Thyroid gland (tissue), 4 donors: ENCODE results near the gene ACCSL.

ENCODE experiments used
- POLR2A ChIP-seq, 2 donors: fragments of 450-650 bp; IDR thresholded peaks; one replicate each; pipeline ENCODE4 v1.6.1; 2017; ENCODE audit warnings: antibody characterized with exemption in 2 of 2, mild to moderate bottlenecking in 2 of 2, moderate library complexity in 1 of 2
- TF ChIP-seq, protein P1 (sequence below), 6 experiments: fragments of 200-600 bp in 3 of 6; fragments of 450-650 bp in 3 of 6; sonication (generic) in 3 of 6; IDR thresholded peaks; one replicate each; pipeline ENCODE4 v1.5.1; 2016 to 2019; ENCODE audit warnings: antibody characterized with exemption in 6 of 6, mild to moderate bottlenecking in 2 of 6, inconsistent platforms in 1 of 6, moderate library complexity in 1 of 6

- TF ChIP-seq, protein P1, sequence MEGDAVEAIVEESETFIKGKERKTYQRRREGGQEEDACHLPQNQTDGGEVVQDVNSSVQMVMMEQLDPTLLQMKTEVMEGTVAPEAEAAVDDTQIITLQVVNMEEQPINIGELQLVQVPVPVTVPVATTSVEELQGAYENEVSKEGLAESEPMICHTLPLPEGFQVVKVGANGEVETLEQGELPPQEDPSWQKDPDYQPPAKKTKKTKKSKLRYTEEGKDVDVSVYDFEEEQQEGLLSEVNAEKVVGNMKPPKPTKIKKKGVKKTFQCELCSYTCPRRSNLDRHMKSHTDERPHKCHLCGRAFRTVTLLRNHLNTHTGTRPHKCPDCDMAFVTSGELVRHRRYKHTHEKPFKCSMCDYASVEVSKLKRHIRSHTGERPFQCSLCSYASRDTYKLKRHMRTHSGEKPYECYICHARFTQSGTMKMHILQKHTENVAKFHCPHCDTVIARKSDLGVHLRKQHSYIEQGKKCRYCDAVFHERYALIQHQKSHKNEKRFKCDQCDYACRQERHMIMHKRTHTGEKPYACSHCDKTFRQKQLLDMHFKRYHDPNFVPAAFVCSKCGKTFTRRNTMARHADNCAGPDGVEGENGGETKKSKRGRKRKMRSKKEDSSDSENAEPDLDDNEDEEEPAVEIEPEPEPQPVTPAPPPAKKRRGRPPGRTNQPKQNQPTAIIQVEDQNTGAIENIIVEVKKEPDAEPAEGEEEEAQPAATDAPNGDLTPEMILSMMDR (IDR thresholded peaks at IDR 0.05) = no peak
- TF ChIP-seq POLR2A (IDR thresholded peaks at IDR 0.05) = no peak
Observed at GRCh38 chr11:44029977-44030911, 17.5 kb upstream of the ACCSL start.
